H9 (cell line): ENCODE results near the gene DIPK1C. TPM values are rescaled to one million over a fixed set of nuclear protein-coding genes. Genes with fewer than 3 reads are reported as not detected.

ENCODE experiments used
- DNase-seq: peaks from one replicate; pipeline ENCODE4 v3.0.0-alpha.2; 2017
- H2AFZ ChIP-seq: one replicate; pipeline ENCODE4 v1.6.1; 2013; ENCODE audit warnings: mild to moderate bottlenecking, low read length, control low read depth, moderate library complexity
- H2AK5ac ChIP-seq: 2 replicates; pipeline ENCODE4 v1.6.1; 2013; ENCODE audit warnings: low read length, control low read depth, mixed read lengths; ENCODE audit not compliant: insufficient read length
- H2BK120ac ChIP-seq: one replicate; pipeline ENCODE4 v1.6.1; 2013; ENCODE audit warnings: low read depth, mild to moderate bottlenecking, low read length, control low read depth, inconsistent platforms; ENCODE audit not compliant: poor library complexity, severe bottlenecking
- H2BK12ac ChIP-seq: 2 replicates; pipeline ENCODE4 v1.6.1; 2013; ENCODE audit warnings: low read length, control low read depth, mixed read lengths, low read depth; ENCODE audit not compliant: insufficient read length
- H2BK15ac ChIP-seq: 2 replicates; pipeline ENCODE4 v1.6.1; 2013; ENCODE audit warnings: low read depth, low read length, control low read depth
- H2BK20ac ChIP-seq: one replicate; pipeline ENCODE4 v1.6.1; 2013; ENCODE audit warnings: low read depth, mild to moderate bottlenecking, low read length, control low read depth, inconsistent platforms; ENCODE audit not compliant: poor library complexity, severe bottlenecking
- H2BK5ac ChIP-seq: 2 replicates; pipeline ENCODE4 v1.6.1; 2013; ENCODE audit warnings: low read length, control low read depth, mixed read lengths; ENCODE audit not compliant: insufficient read length
- H3K14ac ChIP-seq: 2 replicates; pipeline ENCODE4 v1.6.1; 2013; ENCODE audit warnings: low read length, control low read depth; ENCODE audit not compliant: insufficient read depth
- H3K18ac ChIP-seq: 2 replicates; pipeline ENCODE4 v1.6.1; 2013; ENCODE audit warnings: low read depth, mild to moderate bottlenecking, mixed read lengths, low read length, control low read depth; ENCODE audit not compliant: insufficient read length
- H3K23ac ChIP-seq: 2 replicates; pipeline ENCODE4 v1.6.1; 2013; ENCODE audit warnings: low read length, control low read depth, mixed read lengths, low read depth; ENCODE audit not compliant: insufficient read length
- H3K23me2 ChIP-seq: 2 replicates; pipeline ENCODE4 v1.6.1; 2013; ENCODE audit warnings: low read depth, mild to moderate bottlenecking, mixed read lengths, low read length, control low read depth; ENCODE audit not compliant: insufficient read length, poor library complexity, severe bottlenecking
- H3K27ac ChIP-seq: 2 replicates; pipeline ENCODE4 v1.5.1; 2013; ENCODE audit warnings: low read length, control low read depth, mixed read lengths, low read depth; ENCODE audit not compliant: insufficient read length
- H3K27me3 ChIP-seq: 2 replicates; pipeline ENCODE4 v1.6.1; 2013; ENCODE audit warnings: low read length, control low read depth, inconsistent platforms; ENCODE audit not compliant: insufficient read depth
- H3K4ac ChIP-seq: 2 replicates; pipeline ENCODE4 v1.6.1; 2013; ENCODE audit warnings: low read depth, mild to moderate bottlenecking, control low read depth, inconsistent platforms, low read length, moderate library complexity
- H3K4me1 ChIP-seq: 2 replicates; pipeline ENCODE4 v1.6.1; 2013; ENCODE audit warnings: low read length, control low read depth, inconsistent platforms; ENCODE audit not compliant: insufficient read depth
- H3K4me2 ChIP-seq: 2 replicates; pipeline ENCODE4 v1.6.1; 2013; ENCODE audit warnings: low read length, control low read depth, mixed read lengths; ENCODE audit not compliant: insufficient read length, insufficient read depth
- H3K56ac ChIP-seq: 2 replicates; pipeline ENCODE4 v1.6.1; 2013; ENCODE audit warnings: low read depth, mild to moderate bottlenecking, mixed read lengths, low read length, control low read depth; ENCODE audit not compliant: insufficient read length
- H3K79me1 ChIP-seq: 2 replicates; pipeline ENCODE4 v1.6.1; 2013; ENCODE audit warnings: low read depth, mild to moderate bottlenecking, moderate library complexity, low read length, control low read depth, inconsistent platforms; ENCODE audit not compliant: insufficient read depth, poor library complexity, severe bottlenecking
- H3K79me2 ChIP-seq: 2 replicates; pipeline ENCODE4 v1.6.1; 2013; ENCODE audit warnings: low read length, control low read depth, inconsistent platforms; ENCODE audit not compliant: insufficient read depth
- H3K9ac ChIP-seq: 2 replicates; pipeline ENCODE4 v1.6.1; 2013; ENCODE audit warnings: low read length, control low read depth, mixed read lengths; ENCODE audit not compliant: insufficient read length; ENCODE audit errors: extremely low read depth
- H3K9me3 ChIP-seq: one replicate; pipeline ENCODE4 v1.6.1; 2013; ENCODE audit warnings: low read depth, low read length, inconsistent platforms; ENCODE audit not compliant: control insufficient read depth
- H3T11ph ChIP-seq: one replicate; pipeline ENCODE4 v1.6.1; 2013; ENCODE audit warnings: mild to moderate bottlenecking, low read length, control low read depth, inconsistent platforms
- H4K20me1 ChIP-seq: one replicate; pipeline ENCODE4 v1.6.1; 2013; ENCODE audit not compliant: control insufficient read depth, insufficient read length, insufficient read depth
- H4K5ac ChIP-seq: 2 replicates; pipeline ENCODE4 v1.6.1; 2013; ENCODE audit warnings: low read depth, mild to moderate bottlenecking, mixed read lengths, low read length, control low read depth; ENCODE audit not compliant: insufficient read length
- H4K8ac ChIP-seq: replicated peaks from 2 replicates; pipeline ENCODE4 v1.6.1; 2013; ENCODE audit warnings: low read length, control low read depth, mixed read lengths, low read depth; ENCODE audit not compliant: insufficient read length
- H4K91ac ChIP-seq: 2 replicates; pipeline ENCODE4 v1.6.1; 2013; ENCODE audit warnings: low read depth, mild to moderate bottlenecking, moderate library complexity, mixed read lengths, low read length, control low read depth; ENCODE audit not compliant: insufficient read length
- H3K27ac Mint-ChIP-seq, 3 experiments: 2 replicates in 2 of 3; 3 replicates in 1 of 3; pipeline ENCODE4 v1.8.0; 2020 to 2021; ENCODE audit warnings: mixed read lengths in 3 of 3, mild to moderate bottlenecking in 1 of 3, moderate library complexity in 1 of 3
- H3K27me3 Mint-ChIP-seq: 2 replicates; pipeline ENCODE4 v1.8.0; 2021; ENCODE audit warnings: low read depth, mild to moderate bottlenecking, moderate library complexity, mixed read lengths
- H3K36me3 Mint-ChIP-seq, 3 experiments: 2 replicates in 2 of 3; 3 replicates in 1 of 3; pipeline ENCODE4 v1.8.0; 2020 to 2021; ENCODE audit warnings: low read depth in 3 of 3, mixed read lengths in 3 of 3; ENCODE audit not compliant: insufficient read depth in 1 of 3
- H3K4me1 Mint-ChIP-seq, 2 experiments: 2 replicates each; pipeline ENCODE4 v1.8.0; 2020; ENCODE audit warnings: mixed read lengths in 2 of 2
- H3K4me3 Mint-ChIP-seq, 2 experiments: 2 replicates in 1 of 2; 3 replicates in 1 of 2; pipeline ENCODE4 v1.8.0; 2020 to 2021; ENCODE audit warnings: mild to moderate bottlenecking in 2 of 2, mixed read lengths in 2 of 2, moderate library complexity in 1 of 2
- H3K9me3 Mint-ChIP-seq, 2 experiments: 2 replicates in 1 of 2; 3 replicates in 1 of 2; pipeline ENCODE4 v1.8.0; 2020; ENCODE audit warnings: mild to moderate bottlenecking in 2 of 2, mixed read lengths in 2 of 2, moderate library complexity in 1 of 2
- CTCF ChIP-seq: fragments of 200-600 bp; sonication (generic); conservative IDR thresholded peaks from 3 replicates; pipeline ENCODE4 v1.8.0; 2021; ENCODE audit warnings: antibody characterized with exemption, mild to moderate bottlenecking
- WGBS: extraction: QIAGEN DNeasy Blood & Tissue Kit; methylation state at CpG from one replicate; pipeline ENCODE4 v1.1.7; 2013; ENCODE audit warnings: missing lambda C conversion rate, low lambda C conversion rate, mixed read lengths; ENCODE audit not compliant: insufficient read length; ENCODE audit errors: extremely low coverage; 5-methylcytosine and 5-hydroxymethylcytosine counted together
- total RNA-seq: library from RNA; stranded (reverse); gene quantifications from 2 replicates; pipeline ENCODE4 v1.2.1, GENCODE V29; 2021

DIPK1C gene
- total RNA-seq, 1 experiment from 2014 or later: not detected

- H3K23me2 ChIP-seq: no peaks in the 10 kb centered on the region
- H3K4me1 ChIP-seq: no peaks in the 10 kb centered on the region
- no peak overlapping the region for H2BK20ac ChIP-seq
- no peak overlapping the region for H4K91ac ChIP-seq
- no peaks in the 10 kb centered on the region for H3K79me2 ChIP-seq
- no peak overlapping the region for H2BK120ac ChIP-seq
- no peak overlapping the region for H3K56ac ChIP-seq
- no peaks in the 10 kb centered on the region for H3K79me1 ChIP-seq
- Mint-ChIP-seq H3K9me3 (no peaks in the 10 kb centered on the region), H3K4me1 (peaks cover 4% of the 10 kb centered on the region in 2 experiments; a peak in 2 of 4 replicates), H3K27me3 (peaks cover 2% of the 10 kb centered on the region; the same call in 1 of the 2 replicates), H3K36me3 (no peaks in the 10 kb centered on the region), H3K27ac (no peak overlapping the region; a peak in 1 of 7 replicates), H3K4me3 (no peak overlapping the region)
- no peaks in the 10 kb centered on the region for H3K9me3 ChIP-seq
- no peak overlapping the region for H3T11ph ChIP-seq
- no peak overlapping the region for H2AK5ac ChIP-seq
- H3K18ac ChIP-seq: no peak overlapping the region
- H2BK15ac ChIP-seq: no peak overlapping the region
- no peaks in the 10 kb centered on the region for H3K27me3 ChIP-seq
- no peak overlapping the region for H2BK5ac ChIP-seq
- WGBS: no CpG with 5 or more reads among the region's 16 CpGs
- H4K5ac ChIP-seq: no peak overlapping the region
- no peak overlapping the region for H2BK12ac ChIP-seq
- H3K23ac ChIP-seq: no peak overlapping the region
- H3K4me2 ChIP-seq: no peak overlapping the region
- no peak for TF ChIP-seq CTCF
- no peaks in the 10 kb centered on the region for H4K20me1 ChIP-seq
- H3K4ac ChIP-seq: no peak overlapping the region
- no peak overlapping the region for H3K14ac ChIP-seq
- H3K9ac ChIP-seq: no peak overlapping the region
- H3K27ac ChIP-seq: no peak overlapping the region
- no peak for DNase-seq
- H4K8ac ChIP-seq: no peak overlapping the region
- H2AFZ ChIP-seq: no peak overlapping the region
Measured at GRCh38 chr18:74396171-74397169, 60.6 kb downstream of the DIPK1C start.
